GM12878 (cell line): ENCODE results near the gene PTPRN2. TPM values are rescaled to one million over a fixed set of nuclear protein-coding genes. Genes with fewer than 3 reads are reported as not detected.

Source experiments
- CEBPZ ChIP-seq: fragments of 150-350 bp; IDR thresholded peaks from 2 replicates; pipeline ENCODE4 v1.6.1; 2016; ENCODE audit warnings: low read depth, low read length
- CUX1 ChIP-seq: IDR thresholded peaks from 2 replicates; pipeline ENCODE4 v1.6.1; 2012; ENCODE audit warnings: improper control_type of control experiment, low read depth, low read length; ENCODE audit not compliant: insufficient replicate concordance
- MTA3 ChIP-seq: IDR thresholded peaks from 2 replicates; pipeline ENCODE4 v1.6.1; 2012; ENCODE audit warnings: low read length, inconsistent platforms, borderline replicate concordance
- MXI1 ChIP-seq: fragments of 150-350 bp; IDR thresholded peaks from 2 replicates; pipeline ENCODE4 v1.6.1; 2011; ENCODE audit warnings: low read depth, mild to moderate bottlenecking, inconsistent platforms, low read length, improper control_type of control experiment
- SMC3 ChIP-seq: IDR thresholded peaks from 2 replicates; pipeline ENCODE4 v1.6.1; 2011; ENCODE audit warnings: low read length, improper control_type of control experiment, borderline replicate concordance
- SP1 ChIP-seq: IDR thresholded peaks from one replicate; pipeline ENCODE4 v1.6.1; 2011; ENCODE audit warnings: low read depth, low read length
- SREBF1 ChIP-seq: IDR thresholded peaks from 2 replicates; pipeline ENCODE4 v1.6.1; 2012; ENCODE audit warnings: mild to moderate bottlenecking, low read length
- USF2 ChIP-seq: IDR thresholded peaks from 2 replicates; pipeline ENCODE4 v1.6.1; 2011; ENCODE audit warnings: low read depth, low read length, improper control_type of control experiment, borderline replicate concordance
- ZNF274 ChIP-seq: IDR thresholded peaks from one replicate; pipeline ENCODE4 v1.8.0; 2011; ENCODE audit not compliant: insufficient read length, insufficient read depth
- polyA plus RNA-seq, 11 experiments: library from polyadenylated mRNA; depleted of rRNA in 4 of 11; unstranded in 6 of 11; stranded (reverse) in 5 of 11; fragments of >200 nt; fragmentation: Nextera tagmentation in 4 of 11; fragmentation: Illumina TruSeq in 1 of 11; extraction: Ambion mirVana in 4 of 11; extraction: Trizol in 1 of 11; gene quantifications; 1 replicate in 1 of 11; 2 replicates in 10 of 11; pipeline versions ENCODE4 v1.2.1 to v1.2.3, GENCODE V29; 2011 to 2016; ENCODE audit warnings: inconsistent platforms in 2 of 11, missing spikeins in 2 of 11, low read depth in 1 of 11
- total RNA-seq, 4 experiments: library from RNA; depleted of rRNA in 3 of 4; stranded (reverse); fragments of >200 nt in 3 of 4; fragmentation: Illumina TruSeq in 1 of 4; extraction: Trizol in 1 of 4; gene quantifications; 2 replicates each; pipeline versions ENCODE4 v1.2.1 to v1.2.3, GENCODE V29; 2013 to 2021

The PTPRN2 gene
- total and polyA plus RNA-seq, 10 of the 15 experiments (the other 5 are each of a cell fraction or from before 2014, with no cell fraction given): 5.4 TPM; not detected in 9

GRCh38 chr7:157682946-157683746 lies 904.5 kb downstream of the PTPRN2 start (continued):
- no peak for TF ChIP-seq CUX1
- no peak for TF ChIP-seq USF2
- no peak for TF ChIP-seq MXI1
- no peak for TF ChIP-seq CEBPZ
- TF ChIP-seq SMC3: no peak
- no peak for TF ChIP-seq MTA3
- TF ChIP-seq SP1: no peak
- TF ChIP-seq SREBF1: no peak
- TF ChIP-seq ZNF274: no peak
